ENCODE results near the gene FBN1. TPM values are rescaled to one million over a fixed set of nuclear protein-coding genes. Genes with fewer than 3 reads are reported as not detected.

FBN1 gene
- total and polyA plus RNA-seq, 4 donors: 33.3 to 249 (median 120) TPM

GRCh38 chr15:48595981-48596380 is 49.5 kb downstream of the FBN1 start:
- WGBS (ENCODE audit: insufficient coverage): 78% methylated on average over 2 of the region's 5 CpGs
- Histone ChIP-seq H3K36me3 (ENCODE audit: control insufficient read depth, insufficient read depth, low read length) (peaks cover 4% of the 10 kb centered on the region), H3K27ac (ENCODE audit: low read depth, low read length) (no peak overlapping the region), H3K27me3 (ENCODE audit: control insufficient read depth, insufficient read depth, low read length) (no peaks in the 10 kb centered on the region), H3K9me3 (ENCODE audit: control insufficient read depth, insufficient read depth, low read length) (no peaks in the 10 kb centered on the region), H3K4me1 (ENCODE audit: control insufficient read depth, insufficient read depth, low read length) (no peaks in the 10 kb centered on the region), H3K4me3 (ENCODE audit: low read depth, low read length) (no peak overlapping the region)
- DNase-seq (ENCODE audit: low read depth in 4 of 6, low spot score in 6 of 6): no peak

DNA sequence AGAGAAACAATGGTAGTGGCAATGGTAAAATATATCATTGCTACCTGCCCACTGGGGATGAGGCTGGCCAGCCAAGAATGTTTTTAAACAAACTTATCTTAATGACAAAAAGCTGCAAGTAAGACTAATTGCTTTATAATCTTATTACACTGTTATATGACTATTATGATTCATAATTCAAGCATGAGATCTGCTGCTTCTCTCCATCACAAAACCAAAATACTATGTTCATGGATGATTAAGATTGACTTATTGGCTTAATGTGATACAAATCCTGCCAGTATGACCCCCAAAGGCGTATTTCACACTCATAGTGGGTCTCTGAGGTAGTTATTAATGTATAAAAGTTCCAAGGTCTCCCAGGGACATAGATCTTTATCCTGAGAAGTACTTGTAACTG is 52.6 kb downstream of the FBN1 start:
- Histone ChIP-seq H3K27me3 (ENCODE audit: control insufficient read depth, insufficient read depth, low read length) (no peaks in the 10 kb centered on the region), H3K9me3 (ENCODE audit: control insufficient read depth, insufficient read depth, low read length) (no peaks in the 10 kb centered on the region), H3K4me1 (ENCODE audit: control insufficient read depth, insufficient read depth, low read length) (no peaks in the 10 kb centered on the region), H3K4me3 (ENCODE audit: low read depth, low read length) (no peak overlapping the region), H3K36me3 (ENCODE audit: control insufficient read depth, insufficient read depth, low read length) (no peaks in the 10 kb centered on the region), H3K27ac (ENCODE audit: low read depth, low read length) (no peak overlapping the region)
- DNase-seq (ENCODE audit: low read depth in 4 of 6, low spot score in 6 of 6): no peak
- no CpG with 5 or more reads among the region's 1 CpG for WGBS (ENCODE audit: insufficient coverage)

- Histone ChIP-seq H3K9me3 (ENCODE audit: control insufficient read depth, insufficient read depth, low read length) (no peaks in the 10 kb centered on the region), H3K27ac (ENCODE audit: low read depth, low read length) (no peak overlapping the region), H3K4me1 (ENCODE audit: control insufficient read depth, insufficient read depth, low read length) (no peaks in the 10 kb centered on the region), H3K27me3 (ENCODE audit: control insufficient read depth, insufficient read depth, low read length) (no peaks in the 10 kb centered on the region), H3K36me3 (ENCODE audit: control insufficient read depth, insufficient read depth, low read length) (no peaks in the 10 kb centered on the region), H3K4me3 (ENCODE audit: low read depth, low read length) (no peak overlapping the region)
- WGBS (ENCODE audit: insufficient coverage): 100% methylated on average over 1 of the region's 2 CpGs
- no peak for DNase-seq (ENCODE audit: low read depth in 4 of 6, low spot score in 6 of 6)
Observed at GRCh38 chr15:48592221-48592731, 53.2 kb downstream of the FBN1 start.

- H3K27me3 ChIP-seq (ENCODE audit: control insufficient read depth, insufficient read depth, low read length): no peaks in the 10 kb centered on the region
- no peak overlapping the region for H3K4me3 ChIP-seq (ENCODE audit: low read depth, low read length)
- no peaks in the 10 kb centered on the region for H3K4me1 ChIP-seq (ENCODE audit: control insufficient read depth, insufficient read depth, low read length)
- H3K36me3 ChIP-seq (ENCODE audit: control insufficient read depth, insufficient read depth, low read length): no peaks in the 10 kb centered on the region
- H3K9me3 ChIP-seq (ENCODE audit: control insufficient read depth, insufficient read depth, low read length): no peaks in the 10 kb centered on the region
- H3K27ac ChIP-seq (ENCODE audit: low read depth, low read length): no peak overlapping the region
- WGBS (ENCODE audit: insufficient coverage): no CpG with 5 or more reads among the region's 1 CpG
- peak in 1 of 6 donors; percentile 10 for DNase-seq (ENCODE audit: low read depth in 4 of 6, low spot score in 6 of 6)
Observed at GRCh38 chr15:48590723-48591122, 54.8 kb downstream of the FBN1 start.

DNA sequence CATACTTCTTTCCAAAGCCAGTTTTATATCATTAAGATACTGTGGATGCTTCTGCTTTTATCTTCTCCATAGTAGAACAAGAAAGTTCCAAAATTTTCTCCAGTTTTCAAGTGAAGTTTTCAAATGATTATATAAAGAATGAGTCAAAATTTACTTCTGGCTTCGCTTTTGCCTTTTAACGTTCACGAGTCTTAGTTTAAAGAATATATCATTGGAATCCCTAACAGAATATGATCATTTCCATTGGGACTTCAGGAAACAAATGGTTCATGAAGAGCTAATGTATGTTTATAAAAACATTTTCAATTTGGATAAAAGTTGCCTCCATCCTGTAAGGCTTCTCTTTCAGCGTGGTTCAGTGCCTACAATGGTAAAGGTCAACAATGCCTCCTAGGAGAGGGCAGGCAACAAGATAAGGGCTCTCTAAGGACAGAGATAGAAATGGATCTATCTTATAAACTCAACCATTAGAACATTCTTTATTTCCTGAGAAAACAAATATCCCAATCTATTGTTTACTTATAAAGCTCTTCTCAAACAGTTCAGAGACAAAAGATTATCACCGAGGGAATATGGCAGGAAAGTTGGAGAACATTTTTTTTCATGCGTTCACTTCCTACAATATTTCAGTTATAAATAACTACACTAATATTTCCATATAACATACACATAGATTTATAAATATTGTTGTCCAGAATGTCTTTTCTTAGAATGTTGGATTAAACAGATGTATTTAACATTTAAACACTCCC is 60.5 kb downstream of the FBN1 start:
- DNase-seq (ENCODE audit: low read depth in 4 of 6, low spot score in 6 of 6): no peak
- no peaks in the 10 kb centered on the region for H3K9me3 ChIP-seq (ENCODE audit: control insufficient read depth, insufficient read depth, low read length)
- WGBS (ENCODE audit: insufficient coverage): no CpG with 5 or more reads among the region's 6 CpGs
- H3K4me3 ChIP-seq (ENCODE audit: low read depth, low read length): no peak overlapping the region
- H3K36me3 ChIP-seq (ENCODE audit: control insufficient read depth, insufficient read depth, low read length): no peaks in the 10 kb centered on the region
- no peaks in the 10 kb centered on the region for H3K27me3 ChIP-seq (ENCODE audit: control insufficient read depth, insufficient read depth, low read length)
- no peaks in the 10 kb centered on the region for H3K4me1 ChIP-seq (ENCODE audit: control insufficient read depth, insufficient read depth, low read length)
- H3K27ac ChIP-seq (ENCODE audit: low read depth, low read length): no peak overlapping the region

DNA sequence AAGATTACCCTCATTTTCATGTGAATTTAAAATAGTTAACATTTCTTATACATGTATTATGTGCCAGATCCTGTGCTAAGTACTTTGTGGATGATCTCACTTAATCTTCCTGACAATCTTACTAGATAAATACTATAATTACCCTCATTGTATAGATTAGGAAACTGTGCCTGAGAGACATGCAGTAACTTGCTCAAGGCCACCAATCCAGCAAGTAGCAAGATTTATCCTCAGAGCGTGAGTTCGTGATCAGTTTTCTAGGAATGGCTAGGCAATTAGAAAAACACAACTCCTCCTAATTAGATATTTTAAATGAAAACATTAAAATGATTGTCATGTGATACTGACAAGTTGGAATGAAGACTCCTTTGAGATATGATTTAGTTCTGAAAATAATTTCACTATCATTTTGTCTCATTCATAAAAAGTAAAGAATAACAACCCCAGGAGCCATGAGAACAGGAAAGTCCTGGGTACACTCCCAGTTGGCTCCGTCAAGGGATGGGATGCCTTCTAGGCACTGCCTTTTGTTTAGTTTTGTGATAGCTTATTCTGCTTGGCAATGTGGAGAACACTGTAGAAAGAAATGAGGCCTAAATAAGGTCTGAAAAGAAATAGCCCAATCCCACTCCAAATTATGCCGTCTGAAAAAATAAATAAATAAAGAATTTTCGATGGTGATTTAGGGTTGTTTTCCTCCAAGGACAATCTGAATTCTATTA is 61.3 kb downstream of the FBN1 start:
- H3K27ac ChIP-seq (ENCODE audit: low read depth, low read length): no peak overlapping the region
- no peaks in the 10 kb centered on the region for H3K36me3 ChIP-seq (ENCODE audit: control insufficient read depth, insufficient read depth, low read length)
- H3K4me3 ChIP-seq (ENCODE audit: low read depth, low read length): no peak overlapping the region
- WGBS (ENCODE audit: insufficient coverage): no CpG with 5 or more reads among the region's 5 CpGs
- H3K27me3 ChIP-seq (ENCODE audit: control insufficient read depth, insufficient read depth, low read length): no peaks in the 10 kb centered on the region
- H3K4me1 ChIP-seq (ENCODE audit: control insufficient read depth, insufficient read depth, low read length): no peaks in the 10 kb centered on the region
- DNase-seq (ENCODE audit: low read depth in 4 of 6, low spot score in 6 of 6): no peak
- H3K9me3 ChIP-seq (ENCODE audit: control insufficient read depth, insufficient read depth, low read length): no peaks in the 10 kb centered on the region

DNA sequence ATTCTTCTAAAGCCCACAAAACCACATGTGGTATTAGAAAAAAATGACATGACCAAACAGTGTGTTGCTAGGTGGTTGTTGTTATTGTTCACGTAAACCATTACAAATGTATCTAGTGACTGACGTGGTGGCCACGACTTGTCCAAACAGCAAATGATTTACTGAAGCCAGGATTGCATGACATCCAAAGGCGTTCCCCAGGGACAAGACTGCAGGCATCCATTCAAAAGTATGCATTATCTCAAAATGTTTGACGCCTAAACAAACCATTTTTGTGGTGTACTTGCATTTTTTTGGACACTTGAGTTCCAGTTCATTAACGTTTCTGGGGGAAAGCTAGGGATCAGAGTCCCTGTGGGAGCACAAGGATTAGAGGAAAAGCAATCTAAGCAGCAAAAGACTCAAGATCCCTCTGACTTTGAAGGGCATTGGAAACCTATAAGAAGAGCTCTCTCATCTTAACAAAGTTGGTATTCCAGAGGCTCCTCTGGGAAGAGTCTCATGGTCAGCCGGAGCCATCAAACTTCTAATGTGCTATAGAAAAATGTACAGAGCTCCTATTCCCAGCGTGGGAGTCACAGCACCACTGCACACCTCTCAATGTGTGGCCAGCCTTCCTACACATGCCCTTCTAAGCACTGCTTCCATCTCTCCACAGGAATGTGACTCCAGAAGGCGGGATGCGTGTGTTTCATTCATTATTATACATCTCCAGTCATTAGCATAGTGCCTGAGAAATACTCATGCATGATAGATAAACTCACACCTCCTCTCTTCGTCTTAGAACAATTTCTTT is 62.9 kb downstream of the FBN1 start:
- Histone ChIP-seq H3K4me1 (ENCODE audit: control insufficient read depth, insufficient read depth, low read length) (no peaks in the 10 kb centered on the region), H3K9me3 (ENCODE audit: control insufficient read depth, insufficient read depth, low read length) (no peaks in the 10 kb centered on the region), H3K36me3 (ENCODE audit: control insufficient read depth, insufficient read depth, low read length) (no peaks in the 10 kb centered on the region), H3K4me3 (ENCODE audit: low read depth, low read length) (no peak overlapping the region), H3K27me3 (ENCODE audit: control insufficient read depth, insufficient read depth, low read length) (no peaks in the 10 kb centered on the region), H3K27ac (ENCODE audit: low read depth, low read length) (no peak overlapping the region)
- WGBS (ENCODE audit: insufficient coverage): 55% methylated on average over 7 of the region's 11 CpGs
- DNase-seq (ENCODE audit: low read depth in 4 of 6, low spot score in 6 of 6): no peak

GRCh38 chr15:48581219-48581618 is 64.3 kb downstream of the FBN1 start:
- Histone ChIP-seq H3K9me3 (ENCODE audit: control insufficient read depth, insufficient read depth, low read length) (no peaks in the 10 kb centered on the region), H3K27me3 (ENCODE audit: control insufficient read depth, insufficient read depth, low read length) (no peaks in the 10 kb centered on the region), H3K27ac (ENCODE audit: low read depth, low read length) (no peak overlapping the region), H3K36me3 (ENCODE audit: control insufficient read depth, insufficient read depth, low read length) (no peaks in the 10 kb centered on the region), H3K4me1 (ENCODE audit: control insufficient read depth, insufficient read depth, low read length) (no peaks in the 10 kb centered on the region), H3K4me3 (ENCODE audit: low read depth, low read length) (no peak overlapping the region)
- DNase-seq (ENCODE audit: low read depth in 4 of 6, low spot score in 6 of 6): no peak
- WGBS (ENCODE audit: insufficient coverage): 100% methylated on average over 3 of the region's 4 CpGs

GRCh38 chr15:48580736-48581135 is 64.8 kb downstream of the FBN1 start:
- no peaks in the 10 kb centered on the region for H3K4me1 ChIP-seq (ENCODE audit: control insufficient read depth, insufficient read depth, low read length)
- DNase-seq (ENCODE audit: low read depth in 4 of 6, low spot score in 6 of 6): no peak
- WGBS (ENCODE audit: insufficient coverage): no CpG with 5 or more reads among the region's 2 CpGs

More at GRCh38 chr15:48580736-48581135, 64.8 kb downstream of the FBN1 start:
- no peaks in the 10 kb centered on the region for H3K36me3 ChIP-seq (ENCODE audit: control insufficient read depth, insufficient read depth, low read length)
- no peaks in the 10 kb centered on the region for H3K27me3 ChIP-seq (ENCODE audit: control insufficient read depth, insufficient read depth, low read length)
- H3K4me3 ChIP-seq (ENCODE audit: low read depth, low read length): no peak overlapping the region
- H3K9me3 ChIP-seq (ENCODE audit: control insufficient read depth, insufficient read depth, low read length): no peaks in the 10 kb centered on the region
- H3K27ac ChIP-seq (ENCODE audit: low read depth, low read length): no peak overlapping the region

All from spinal cord (tissue), 10 donors.